ENCODE results near the gene DENND2A. TPM values are rescaled to one million over a fixed set of nuclear protein-coding genes. Genes with fewer than 3 reads are reported as not detected.
A peak's percentile ranks its signal among the peaks of the same experiment; 100 is the strongest.

DENND2A gene
- total RNA-seq, 1 experiment from 2014 or later: 10.0 TPM

DNA sequence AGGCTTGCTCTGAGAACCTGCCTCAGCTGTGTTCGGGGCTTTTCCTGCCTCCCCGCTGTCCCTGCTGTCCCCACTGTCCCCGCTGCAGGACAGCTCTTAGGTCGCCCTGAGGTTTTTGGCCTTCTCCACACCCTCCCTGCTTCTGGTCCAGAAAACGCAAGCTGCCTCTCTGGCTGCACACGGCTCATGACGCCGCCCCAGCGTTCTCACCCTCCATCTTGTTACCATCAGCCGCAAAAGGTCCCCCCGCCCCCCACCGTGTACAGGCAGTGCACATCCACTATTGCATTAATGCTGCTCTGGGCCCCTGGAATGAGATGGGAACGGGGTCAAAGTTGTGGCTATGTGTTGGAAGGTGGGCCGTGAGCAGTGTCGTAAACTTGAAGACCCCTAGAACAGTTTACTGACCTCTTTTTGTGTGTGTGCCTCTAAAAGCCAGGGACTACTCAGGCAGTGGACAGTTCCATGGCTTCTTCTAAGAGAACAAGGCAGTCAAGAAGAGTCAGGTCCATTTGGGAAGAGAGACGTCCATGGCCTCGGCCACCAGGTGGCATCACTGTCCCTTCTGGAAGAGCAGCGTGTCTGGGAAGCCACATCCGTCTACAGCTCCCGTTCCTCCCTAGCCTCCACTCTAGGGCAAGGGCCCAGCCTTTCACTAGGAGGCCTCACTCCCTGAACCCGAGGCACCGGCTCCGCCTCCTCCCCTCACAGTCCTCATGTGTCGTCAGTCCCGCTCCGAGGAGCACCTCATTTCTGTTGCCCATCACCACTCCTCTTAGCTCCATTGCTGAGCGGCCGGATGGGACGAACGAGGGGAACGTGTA, 122.9 kb downstream of the DENND2A start (continued):
- no peak for TF ChIP-seq SMAD3 (CRISPR knock-in tag; IDR thresholded peaks at IDR 0.05; ENCODE audit: borderline replicate concordance)
- no peak for TF ChIP-seq ATF1 (CRISPR knock-in tag; IDR thresholded peaks at IDR 0.05)

DNA sequence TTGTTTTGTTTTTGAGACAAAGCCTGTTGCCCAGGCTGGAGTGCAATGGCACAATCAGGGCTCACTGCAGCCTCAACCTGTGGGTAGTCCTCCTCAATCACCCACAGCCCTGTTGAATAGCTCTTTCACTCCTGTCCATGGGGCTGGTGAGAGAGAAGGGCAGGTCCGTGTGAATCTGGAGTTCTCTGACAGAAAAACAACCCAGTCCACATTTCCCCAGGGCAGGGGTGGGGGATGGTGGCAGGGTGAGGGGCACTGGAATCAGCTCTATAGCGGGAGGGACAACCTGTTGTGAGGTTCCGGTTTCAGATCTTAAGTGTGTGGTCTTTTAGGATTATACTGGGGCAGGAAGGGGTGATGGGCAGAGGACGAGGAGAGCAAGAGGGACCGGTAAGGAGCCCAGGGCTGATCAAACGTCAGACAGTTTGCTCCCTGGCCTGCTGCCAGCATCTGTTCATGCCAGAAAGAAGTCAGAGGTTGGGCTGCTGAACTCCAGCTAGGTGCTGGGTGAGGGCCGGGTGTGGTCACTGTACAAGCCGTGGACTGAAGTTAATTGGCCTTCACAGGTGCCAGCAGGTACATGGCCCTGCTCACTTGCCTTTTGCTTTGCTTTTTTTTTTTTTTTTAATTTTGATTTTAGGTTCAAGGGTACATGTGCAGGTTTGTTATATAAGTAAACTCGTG, 128.2 kb downstream of the DENND2A start:
- 0 out of 2 replicates have a peak overlapping the region, but pooled peaks have one; percentile 54 for H3K27ac Mint-ChIP-seq
- H3K36me3 Mint-ChIP-seq: no peaks in the 10 kb centered on the region
- H3K27me3 Mint-ChIP-seq (ENCODE audit: low read depth): no peaks in the 10 kb centered on the region
- H3K4me1 Mint-ChIP-seq: peaks cover 12% of the 10 kb centered on the region
- ATAC-seq (peak; percentile 53), DNase-seq (ENCODE audit: low spot score) (no peak)
- H3K9me3 Mint-ChIP-seq: peaks cover 3% of the 10 kb centered on the region; the same call in 1 of the 2 replicates
- TF ChIP-seq, protein P1, sequence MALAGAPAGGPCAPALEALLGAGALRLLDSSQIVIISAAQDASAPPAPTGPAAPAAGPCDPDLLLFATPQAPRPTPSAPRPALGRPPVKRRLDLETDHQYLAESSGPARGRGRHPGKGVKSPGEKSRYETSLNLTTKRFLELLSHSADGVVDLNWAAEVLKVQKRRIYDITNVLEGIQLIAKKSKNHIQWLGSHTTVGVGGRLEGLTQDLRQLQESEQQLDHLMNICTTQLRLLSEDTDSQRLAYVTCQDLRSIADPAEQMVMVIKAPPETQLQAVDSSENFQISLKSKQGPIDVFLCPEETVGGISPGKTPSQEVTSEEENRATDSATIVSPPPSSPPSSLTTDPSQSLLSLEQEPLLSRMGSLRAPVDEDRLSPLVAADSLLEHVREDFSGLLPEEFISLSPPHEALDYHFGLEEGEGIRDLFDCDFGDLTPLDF (CRISPR knock-in tag; IDR thresholded peaks at IDR 0.05): no peak
- TF ChIP-seq, protein P2, sequence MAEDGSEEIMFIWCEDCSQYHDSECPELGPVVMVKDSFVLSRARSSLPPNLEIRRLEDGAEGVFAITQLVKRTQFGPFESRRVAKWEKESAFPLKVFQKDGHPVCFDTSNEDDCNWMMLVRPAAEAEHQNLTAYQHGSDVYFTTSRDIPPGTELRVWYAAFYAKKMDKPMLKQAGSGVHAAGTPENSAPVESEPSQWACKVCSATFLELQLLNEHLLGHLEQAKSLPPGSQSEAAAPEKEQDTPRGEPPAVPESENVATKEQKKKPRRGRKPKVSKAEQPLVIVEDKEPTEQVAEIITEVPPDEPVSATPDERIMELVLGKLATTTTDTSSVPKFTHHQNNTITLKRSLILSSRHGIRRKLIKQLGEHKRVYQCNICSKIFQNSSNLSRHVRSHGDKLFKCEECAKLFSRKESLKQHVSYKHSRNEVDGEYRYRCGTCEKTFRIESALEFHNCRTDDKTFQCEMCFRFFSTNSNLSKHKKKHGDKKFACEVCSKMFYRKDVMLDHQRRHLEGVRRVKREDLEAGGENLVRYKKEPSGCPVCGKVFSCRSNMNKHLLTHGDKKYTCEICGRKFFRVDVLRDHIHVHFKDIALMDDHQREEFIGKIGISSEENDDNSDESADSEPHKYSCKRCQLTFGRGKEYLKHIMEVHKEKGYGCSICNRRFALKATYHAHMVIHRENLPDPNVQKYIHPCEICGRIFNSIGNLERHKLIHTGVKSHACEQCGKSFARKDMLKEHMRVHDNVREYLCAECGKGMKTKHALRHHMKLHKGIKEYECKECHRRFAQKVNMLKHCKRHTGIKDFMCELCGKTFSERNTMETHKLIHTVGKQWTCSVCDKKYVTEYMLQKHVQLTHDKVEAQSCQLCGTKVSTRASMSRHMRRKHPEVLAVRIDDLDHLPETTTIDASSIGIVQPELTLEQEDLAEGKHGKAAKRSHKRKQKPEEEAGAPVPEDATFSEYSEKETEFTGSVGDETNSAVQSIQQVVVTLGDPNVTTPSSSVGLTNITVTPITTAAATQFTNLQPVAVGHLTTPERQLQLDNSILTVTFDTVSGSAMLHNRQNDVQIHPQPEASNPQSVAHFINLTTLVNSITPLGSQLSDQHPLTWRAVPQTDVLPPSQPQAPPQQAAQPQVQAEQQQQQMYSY (CRISPR knock-in tag; IDR thresholded peaks at IDR 0.05): no peak
- TF ChIP-seq SMAD3 (CRISPR knock-in tag; IDR thresholded peaks at IDR 0.05; ENCODE audit: borderline replicate concordance): no peak
- TF ChIP-seq FOXJ3 (CRISPR knock-in tag; IDR thresholded peaks at IDR 0.05; ENCODE audit: borderline replicate concordance): no peak
- no peak for TF ChIP-seq GRHL2 (CRISPR knock-in tag; IDR thresholded peaks at IDR 0.05; ENCODE audit: insufficient replicate concordance, severe bottlenecking)
- TF ChIP-seq ZSCAN18 (CRISPR knock-in tag; IDR thresholded peaks at IDR 0.05): no peak
- TF ChIP-seq ZNF671 (CRISPR knock-in tag; IDR thresholded peaks at IDR 0.05): no peak
- TF ChIP-seq ZNF396 (CRISPR knock-in tag; IDR thresholded peaks at IDR 0.05; ENCODE audit: borderline replicate concordance): no peak
- no peak for TF ChIP-seq CREM (CRISPR knock-in tag; IDR thresholded peaks at IDR 0.05)
- TF ChIP-seq CTCF (IDR thresholded peaks at IDR 0.05): no peak
- no peak for TF ChIP-seq NFATC4 (CRISPR knock-in tag; IDR thresholded peaks at IDR 0.05)
- TF ChIP-seq MYBL2 (CRISPR knock-in tag; IDR thresholded peaks at IDR 0.05): no peak
- TF ChIP-seq ZNF423 (CRISPR knock-in tag; IDR thresholded peaks at IDR 0.05): no peak
- no peak for TF ChIP-seq ELF4 (CRISPR knock-in tag; IDR thresholded peaks at IDR 0.05; ENCODE audit: low read depth)
- no peak for TF ChIP-seq RELA (CRISPR knock-in tag; IDR thresholded peaks at IDR 0.05; ENCODE audit: borderline replicate concordance)
- TF ChIP-seq RORB (CRISPR knock-in tag; IDR thresholded peaks at IDR 0.05): no peak
- TF ChIP-seq CBFB (CRISPR knock-in tag; IDR thresholded peaks at IDR 0.05; ENCODE audit: low read depth): no peak
- no peak for TF ChIP-seq NR3C1 (CRISPR knock-in tag; conservative IDR thresholded peaks at IDR 0.05; ENCODE audit: low read depth)
- no peak for TF ChIP-seq TEAD1 (CRISPR knock-in tag; IDR thresholded peaks at IDR 0.05)
- no peak for TF ChIP-seq CREB1 (CRISPR knock-in tag; IDR thresholded peaks at IDR 0.05)
- no peak overlapping the region for H3K4me3 Mint-ChIP-seq
- CTCF ChIA-PET: interaction anchor here (1.0 to 1.9 kb wide), 2 partner anchors 10 to 141 kb away, joined by 3 to 4 read pairs; no protein-coding TSS in a partner anchor
- POLR2A ChIA-PET: no interaction called here
